Left hindlimb (tissue), 1 donor: ENCODE data around the gene TTLL11.
"Not testable (repeated sequence)": the region's sequence is repeated elsewhere in the genome, so short reads cannot be mapped to it uniquely, and the experiment has no call there.

Experiments
- DNase-seq: peaks from one replicate; pipeline ENCODE4 v3.0.0-alpha.2; 2018

Gene TTLL11

GRCh38 chr9:122078557-122078956 lies 14.6 kb downstream of the TTLL11 start:
- no peak for DNase-seq

- no peak for DNase-seq
Measured at GRCh38 chr9:122076773-122077172, 16.3 kb downstream of the TTLL11 start.

GRCh38 chr9:122076117-122076516 lies 17.0 kb downstream of the TTLL11 start:
- no peak for DNase-seq

GRCh38 chr9:122075135-122076030 lies 17.7 kb downstream of the TTLL11 start:
- DNase-seq: no peak

GRCh38 chr9:122071715-122072114 lies 21.4 kb downstream of the TTLL11 start:
- DNase-seq: no peak

GRCh38 chr9:122070728-122071515 lies 22.2 kb downstream of the TTLL11 start:
- no peak for DNase-seq

- DNase-seq: not testable (repeated sequence)
Measured at GRCh38 chr9:122066680-122067079, 26.4 kb downstream of the TTLL11 start.

- DNase-seq: no peak
Measured at GRCh38 chr9:122065923-122066629, 27.0 kb downstream of the TTLL11 start.

- DNase-seq: no peak
Measured at GRCh38 chr9:122060481-122060880, 32.6 kb downstream of the TTLL11 start.

- DNase-seq: no peak
Measured at GRCh38 chr9:122059955-122060324, 33.2 kb downstream of the TTLL11 start.

- DNase-seq: no peak
Measured at GRCh38 chr9:122059214-122059954, 33.7 kb downstream of the TTLL11 start.

- no peak for DNase-seq
Measured at GRCh38 chr9:122058709-122059108, 34.4 kb downstream of the TTLL11 start.

- no peak for DNase-seq
Measured at GRCh38 chr9:122058051-122058450, 35.1 kb downstream of the TTLL11 start.

- DNase-seq: no peak
Measured at GRCh38 chr9:122057211-122057610, 35.9 kb downstream of the TTLL11 start.

- DNase-seq: no peak
Measured at GRCh38 chr9:122056484-122056883, 36.6 kb downstream of the TTLL11 start.

GRCh38 chr9:122055701-122056100 lies 37.4 kb downstream of the TTLL11 start:
- no peak for DNase-seq

GRCh38 chr9:122053567-122054350 lies 39.3 kb downstream of the TTLL11 start:
- DNase-seq: no peak

- no peak for DNase-seq
Measured at GRCh38 chr9:122053064-122053463, 40.0 kb downstream of the TTLL11 start.

GRCh38 chr9:122051351-122052321 lies 41.5 kb downstream of the TTLL11 start:
- DNase-seq: peak; percentile 50

GRCh38 chr9:122050167-122050566 lies 42.9 kb downstream of the TTLL11 start:
- DNase-seq: no peak

GRCh38 chr9:122042056-122042455 lies 51.1 kb downstream of the TTLL11 start:
- no peak for DNase-seq
